WI38 (cell line): Measurements from ENCODE around the gene AP2A1.

Experiments used
- H3K4me3 ChIP-seq: 2 replicates; pipeline ENCODE4 v1.5.1; 2011; ENCODE audit warnings: low read depth, mild to moderate bottlenecking, control low read depth, low read length
- TF ChIP-seq, protein P1 (sequence below): IDR thresholded peaks from 2 replicates; pipeline ENCODE4 v1.5.1; 2012; ENCODE audit warnings: low read depth, mild to moderate bottlenecking, control low read depth, low read length

AP2A1 gene

DNA sequence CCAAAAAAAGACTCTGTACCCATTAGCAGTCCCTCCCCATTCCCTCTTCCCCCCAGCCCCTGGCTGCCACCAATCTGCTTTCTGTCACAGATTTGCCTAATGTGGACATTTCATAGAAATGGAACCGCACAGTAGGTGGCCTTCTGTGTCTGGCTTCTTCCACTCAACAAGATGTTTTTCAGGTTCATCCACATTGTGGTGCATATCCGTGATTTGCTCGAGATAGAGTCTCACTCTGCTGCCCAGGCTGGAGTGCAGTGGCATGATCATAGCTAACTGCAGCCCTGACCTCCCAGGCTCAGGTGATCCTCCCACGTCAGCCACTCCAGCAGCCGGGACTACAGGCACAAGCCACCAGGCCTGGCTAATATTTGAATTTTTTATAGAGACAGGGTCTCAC lies 20.9 kb downstream of the AP2A1 start:
- TF ChIP-seq, protein P1, sequence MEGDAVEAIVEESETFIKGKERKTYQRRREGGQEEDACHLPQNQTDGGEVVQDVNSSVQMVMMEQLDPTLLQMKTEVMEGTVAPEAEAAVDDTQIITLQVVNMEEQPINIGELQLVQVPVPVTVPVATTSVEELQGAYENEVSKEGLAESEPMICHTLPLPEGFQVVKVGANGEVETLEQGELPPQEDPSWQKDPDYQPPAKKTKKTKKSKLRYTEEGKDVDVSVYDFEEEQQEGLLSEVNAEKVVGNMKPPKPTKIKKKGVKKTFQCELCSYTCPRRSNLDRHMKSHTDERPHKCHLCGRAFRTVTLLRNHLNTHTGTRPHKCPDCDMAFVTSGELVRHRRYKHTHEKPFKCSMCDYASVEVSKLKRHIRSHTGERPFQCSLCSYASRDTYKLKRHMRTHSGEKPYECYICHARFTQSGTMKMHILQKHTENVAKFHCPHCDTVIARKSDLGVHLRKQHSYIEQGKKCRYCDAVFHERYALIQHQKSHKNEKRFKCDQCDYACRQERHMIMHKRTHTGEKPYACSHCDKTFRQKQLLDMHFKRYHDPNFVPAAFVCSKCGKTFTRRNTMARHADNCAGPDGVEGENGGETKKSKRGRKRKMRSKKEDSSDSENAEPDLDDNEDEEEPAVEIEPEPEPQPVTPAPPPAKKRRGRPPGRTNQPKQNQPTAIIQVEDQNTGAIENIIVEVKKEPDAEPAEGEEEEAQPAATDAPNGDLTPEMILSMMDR: no peak
- no peak overlapping the region for H3K4me3 ChIP-seq

DNA sequence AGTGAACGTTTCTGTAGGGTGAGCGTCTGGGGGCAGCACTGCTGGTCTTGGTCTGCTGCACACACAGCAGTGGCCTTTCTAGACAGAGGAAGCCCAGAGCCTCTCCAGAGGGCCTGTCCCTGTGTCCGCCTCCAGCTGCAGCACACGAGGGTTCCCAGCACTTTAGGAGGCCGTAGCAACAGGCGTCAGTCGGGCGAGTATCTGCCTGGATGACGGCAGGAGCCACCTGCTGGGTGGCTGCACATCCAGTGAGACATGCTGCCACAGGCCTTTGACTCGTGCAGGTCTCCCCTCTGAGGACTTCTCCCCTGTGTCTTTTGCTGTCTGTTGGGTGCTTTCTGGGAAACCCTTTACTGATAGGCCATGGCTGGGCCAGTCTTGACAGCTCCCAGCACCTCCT lies 22.1 kb downstream of the AP2A1 start:
- TF ChIP-seq, protein P1: no peak
- H3K4me3 ChIP-seq: no peak overlapping the region

DNA sequence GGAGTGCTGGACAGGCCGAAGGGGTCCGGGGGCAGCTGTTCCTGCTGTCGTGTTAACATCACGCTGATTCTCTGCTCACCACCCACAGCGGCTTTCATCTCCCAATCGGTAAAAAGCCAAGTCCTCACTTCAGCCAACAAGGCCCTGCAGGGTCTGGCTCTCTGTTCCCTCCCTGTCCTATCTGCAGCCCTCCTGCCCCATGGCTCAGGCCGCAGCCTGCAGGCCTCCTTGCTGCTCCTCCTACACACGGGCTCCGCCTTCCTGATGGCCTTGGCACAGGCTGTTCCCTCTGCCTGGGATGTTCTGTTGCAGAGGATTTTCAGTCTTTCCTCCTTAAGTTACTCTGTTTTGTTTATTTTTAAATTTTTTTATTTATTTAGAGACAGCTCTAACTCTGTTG lies 24.1 kb downstream of the AP2A1 start:
- TF ChIP-seq, protein P1: no peak
- H3K4me3 ChIP-seq: no peak overlapping the region

DNA sequence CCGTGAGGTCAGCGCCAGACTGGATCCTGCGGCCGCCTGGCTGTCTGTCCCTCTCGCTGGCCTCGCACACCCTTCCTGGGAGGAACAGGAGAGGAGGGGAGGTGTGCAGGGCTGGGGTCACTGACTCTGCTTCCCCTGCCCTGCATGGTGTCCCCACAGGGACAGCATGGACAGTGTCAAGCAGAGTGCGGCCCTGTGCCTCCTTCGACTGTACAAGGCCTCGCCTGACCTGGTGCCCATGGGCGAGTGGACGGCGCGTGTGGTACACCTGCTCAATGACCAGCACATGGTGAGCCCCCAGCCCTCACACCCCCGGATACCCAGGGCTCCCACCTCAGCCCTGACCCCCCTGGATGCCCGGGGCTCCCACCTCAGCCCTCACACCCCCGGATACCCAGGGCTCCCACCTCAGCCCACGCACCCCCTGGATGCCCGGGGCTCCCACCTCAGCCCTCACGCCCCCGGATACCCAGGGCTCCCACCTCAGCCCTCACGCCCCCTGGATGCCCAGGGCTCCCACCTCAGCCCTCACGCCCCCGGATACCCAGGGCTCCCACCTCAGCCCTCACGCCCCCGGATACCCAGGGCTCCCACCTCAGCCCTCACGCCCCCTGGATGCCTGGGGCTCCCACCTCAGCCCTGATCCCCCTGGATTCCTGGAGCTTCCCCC lies 25.1 kb downstream of the AP2A1 start:
- H3K4me3 ChIP-seq: no peak overlapping the region
- TF ChIP-seq, protein P1: no peak

DNA sequence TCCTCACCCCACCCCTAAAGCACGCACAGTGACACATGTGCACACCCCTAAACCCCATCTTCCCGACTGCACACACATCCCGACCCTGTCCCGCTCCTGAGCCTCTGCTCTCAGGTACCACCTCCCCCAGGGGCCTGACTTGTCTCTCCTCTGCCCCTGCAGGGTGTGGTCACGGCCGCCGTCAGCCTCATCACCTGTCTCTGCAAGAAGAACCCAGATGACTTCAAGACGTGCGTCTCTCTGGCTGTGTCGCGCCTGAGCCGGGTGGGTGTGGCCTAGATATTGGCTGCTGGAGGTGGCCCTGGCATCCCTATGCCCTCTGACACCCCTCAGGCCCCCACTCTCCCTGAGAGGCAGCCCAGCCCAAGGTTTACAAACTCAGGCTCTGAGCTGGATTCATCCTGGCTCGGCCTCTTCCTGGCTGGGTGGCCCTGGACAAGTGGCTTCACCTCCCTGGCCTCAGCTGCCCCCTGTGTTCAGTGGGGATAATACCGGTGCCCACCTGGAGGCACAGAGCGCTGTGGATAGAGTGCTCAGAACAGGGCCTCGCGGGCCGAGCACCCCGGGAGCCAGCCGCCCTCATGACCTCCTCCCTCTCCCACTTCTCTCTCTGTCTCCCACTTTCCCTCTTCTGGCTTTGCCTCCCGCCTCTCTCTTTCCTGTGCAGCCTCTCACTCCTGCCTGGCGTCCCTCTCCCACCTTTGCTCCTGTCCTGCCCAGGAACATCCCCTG lies 26.2 kb downstream of the AP2A1 start:
- H3K4me3 ChIP-seq: no peak overlapping the region
- TF ChIP-seq, protein P1: no peak

DNA sequence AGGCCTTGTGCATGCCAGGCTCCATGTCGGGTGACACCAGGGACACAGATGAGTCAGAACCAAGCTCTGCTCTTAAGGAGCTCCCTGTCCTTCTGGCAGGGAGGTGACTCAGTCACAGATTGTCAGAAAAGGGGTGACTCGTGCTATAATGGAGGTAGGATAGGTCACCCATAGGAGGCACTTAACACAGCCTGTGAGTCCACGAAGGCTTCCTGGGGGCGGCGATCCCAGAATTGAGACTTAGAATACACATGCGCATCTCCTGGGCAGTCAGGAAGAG lies 26.7 kb downstream of the AP2A1 start:
- TF ChIP-seq, protein P1: no peak
- no peak overlapping the region for H3K4me3 ChIP-seq

DNA sequence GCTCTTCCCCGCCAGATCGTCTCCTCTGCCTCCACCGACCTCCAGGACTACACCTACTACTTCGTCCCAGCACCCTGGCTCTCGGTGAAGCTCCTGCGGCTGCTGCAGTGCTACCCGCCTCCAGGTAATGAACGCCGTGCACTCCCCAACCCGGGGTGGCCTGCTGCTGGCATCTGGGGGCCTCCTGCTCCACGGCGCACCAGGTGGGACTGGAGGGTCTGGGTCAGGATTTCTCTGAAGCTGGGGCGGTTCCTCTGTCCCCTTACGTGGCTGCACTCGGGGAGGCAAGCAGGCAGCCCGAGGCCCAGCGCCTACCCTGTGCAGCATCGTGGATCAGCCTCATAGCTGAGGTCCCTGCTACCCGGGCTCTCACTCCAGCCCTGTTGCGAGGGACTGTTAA lies 28.8 kb downstream of the AP2A1 start:
- H3K4me3 ChIP-seq: no peak overlapping the region
- TF ChIP-seq, protein P1: no peak
